Hepatocyte (in vitro differentiated cells): ENCODE measurements around the gene RAPGEFL1. TPM values are rescaled to one million over a fixed set of nuclear protein-coding genes. Genes with fewer than 3 reads are reported as not detected.
"Not testable (repeated sequence)": the region's sequence is repeated elsewhere in the genome, so short reads cannot be mapped to it uniquely, and the experiment has no call there.

Experiments
- DNase-seq: peaks from one replicate; pipeline ENCODE4 v3.0.0-alpha.2; 2016; ENCODE audit warnings: low spot score
- H2AFZ ChIP-seq: fragments of 200-600 bp; sonication (generic); 2 replicates; pipeline ENCODE4 v1.6.0; 2016; ENCODE audit warnings: antibody characterized with exemption, mild to moderate bottlenecking
- H3K27ac ChIP-seq: fragments of 200-600 bp; sonication (generic); 2 replicates; pipeline ENCODE4 v1.5.1; 2016; ENCODE audit warnings: mild to moderate bottlenecking
- H3K27me3 ChIP-seq: fragments of 200-600 bp; sonication (generic); 2 replicates; pipeline ENCODE4 v1.6.1; 2016
- H3K36me3 ChIP-seq: fragments of 200-600 bp; sonication (generic); replicated peaks from 2 replicates; pipeline ENCODE4 v1.5.1; 2016; ENCODE audit warnings: low read depth; ENCODE audit not compliant: insufficient read depth
- H3K4me1 ChIP-seq: fragments of 200-600 bp; sonication (generic); 2 replicates; pipeline ENCODE4 v1.5.1; 2016; ENCODE audit warnings: mild to moderate bottlenecking, moderate library complexity; ENCODE audit not compliant: insufficient read depth
- H3K4me2 ChIP-seq: fragments of 200-600 bp; sonication (generic); 2 replicates; pipeline ENCODE4 v1.6.0; 2016
- H3K4me3 ChIP-seq: fragments of 200-600 bp; sonication (generic); 2 replicates; pipeline ENCODE4 v1.5.1; 2016; ENCODE audit warnings: mild to moderate bottlenecking
- H3K79me2 ChIP-seq: fragments of 200-600 bp; sonication (generic); 2 replicates; pipeline ENCODE4 v1.6.0; 2017; ENCODE audit warnings: mild to moderate bottlenecking
- H3K9me2 ChIP-seq: fragments of 200-600 bp; sonication (generic); replicated peaks from 2 replicates; pipeline ENCODE4 v1.6.0; 2017; ENCODE audit warnings: mild to moderate bottlenecking; ENCODE audit not compliant: insufficient read depth
- H3K9me3 ChIP-seq: fragments of 200-600 bp; sonication (generic); 2 replicates; pipeline ENCODE4 v1.5.1; 2016; ENCODE audit warnings: low read depth, mild to moderate bottlenecking
- H4K20me1 ChIP-seq: fragments of 200-600 bp; sonication (generic); 2 replicates; pipeline ENCODE4 v1.6.0; 2016; ENCODE audit warnings: mild to moderate bottlenecking; ENCODE audit not compliant: insufficient read depth, poor library complexity, severe bottlenecking
- CTCF ChIP-seq: fragments of 200-600 bp; sonication (generic); IDR thresholded peaks from 2 replicates; pipeline ENCODE4 v1.5.1; 2016; ENCODE audit warnings: antibody characterized with exemption, mild to moderate bottlenecking; ENCODE audit not compliant: poor library complexity
- EZH2 ChIP-seq: fragments of 200-600 bp; sonication (generic); IDR thresholded peaks from 2 replicates; pipeline ENCODE4 v1.6.1; 2016; ENCODE audit warnings: antibody characterized with exemption, mild to moderate bottlenecking, borderline replicate concordance
- EZH2phosphoT487 ChIP-seq: fragments of 200-600 bp; sonication (generic); IDR thresholded peaks from one replicate; pipeline ENCODE4 v1.6.1; 2018; ENCODE audit warnings: antibody characterized with exemption, mild to moderate bottlenecking, low read depth, moderate library complexity; ENCODE audit not compliant: unreplicated experiment, severe bottlenecking
- WGBS: methylation state at CpG from one replicate; pipeline ENCODE4 v1.1.6; 2016; ENCODE audit warnings: low lambda C conversion rate; ENCODE audit errors: missing lambda C conversion rate; 5-methylcytosine and 5-hydroxymethylcytosine counted together
- polyA plus RNA-seq: library from polyadenylated mRNA; unstranded; fragments of >200 nt; fragmentation: Nextera tagmentation; extraction: Ambion mirVana; gene quantifications from 2 replicates; pipeline ENCODE4 v1.2.1, GENCODE V29; 2016
- total RNA-seq: library from RNA; depleted of rRNA; stranded (reverse); fragments of >200 nt; gene quantifications from 2 replicates; pipeline ENCODE4 v1.2.3, GENCODE V29; 2014

RAPGEFL1 gene
- total and polyA plus RNA-seq, 2 experiments from 2014 or later = 4.2 to 4.9 TPM

- Histone ChIP-seq H3K4me2 (peak overlapping the region; percentile 9), H3K79me2 (peaks cover 84% of the 10 kb centered on the region), H3K9me3 (no peaks in the 10 kb centered on the region), H3K27ac (peak overlapping the region; percentile 44), H4K20me1 (peaks cover 5% of the 10 kb centered on the region), H3K4me1 (peaks cover 21% of the 10 kb centered on the region), H2AFZ (no peak overlapping the region), H3K9me2 (no peaks in the 10 kb centered on the region), H3K4me3 (no peak overlapping the region), H3K36me3 (peaks cover 9% of the 10 kb centered on the region), H3K27me3 (no peaks in the 10 kb centered on the region)
- TF ChIP-seq CTCF = no peak
- TF ChIP-seq EZH2phosphoT487 = no peak
- no peak for TF ChIP-seq EZH2
- 74% methylated on average over 7 of the region's 7 CpGs for WGBS
- peak; percentile 33 for DNase-seq
Measured at GRCh38 chr17:40134184-40134583, 43.1 kb upstream of the RAPGEFL1 start.

GRCh38 chr17:40135817-40136216, 41.5 kb upstream of the RAPGEFL1 start:
- DNase-seq = no peak
- no peaks in the 10 kb centered on the region for H4K20me1 ChIP-seq
- no peak overlapping the region for H3K4me3 ChIP-seq
- peaks cover 72% of the 10 kb centered on the region for H3K79me2 ChIP-seq
- no peak overlapping the region for H2AFZ ChIP-seq
- TF ChIP-seq EZH2phosphoT487 (no peak), CTCF (no peak), EZH2 (no peak)
- WGBS = 95% methylated on average over 3 of the region's 3 CpGs
- H3K9me3 ChIP-seq = no peaks in the 10 kb centered on the region
- no peak overlapping the region for H3K4me2 ChIP-seq
- H3K27ac ChIP-seq = peak overlapping the region; percentile 22
- H3K9me2 ChIP-seq = no peaks in the 10 kb centered on the region
- H3K27me3 ChIP-seq = no peaks in the 10 kb centered on the region
- H3K4me1 ChIP-seq = peaks cover 25% of the 10 kb centered on the region
- no peaks in the 10 kb centered on the region for H3K36me3 ChIP-seq

- Histone ChIP-seq H2AFZ (peak overlapping the region; percentile 78), H3K4me2 (peak overlapping the region; percentile 79), H3K4me1 (peaks cover 13% of the 10 kb centered on the region), H3K79me2 (peaks cover 84% of the 10 kb centered on the region), H4K20me1 (no peaks in the 10 kb centered on the region), H3K36me3 (no peaks in the 10 kb centered on the region), H3K27me3 (no peaks in the 10 kb centered on the region), H3K9me3 (no peaks in the 10 kb centered on the region), H3K9me2 (no peaks in the 10 kb centered on the region), H3K27ac (peak overlapping the region; percentile 96), H3K4me3 (peak overlapping the region; percentile 43)
- WGBS = 22% methylated on average over 14 of the region's 14 CpGs
- no peak for DNase-seq
- TF ChIP-seq EZH2 = no peak
- TF ChIP-seq EZH2phosphoT487 = no peak
Measured at GRCh38 chr17:40139566-40140058, 37.7 kb upstream of the RAPGEFL1 start.

GRCh38 chr17:40143166-40143565, 34.1 kb upstream of the RAPGEFL1 start:
- H3K36me3 ChIP-seq, H3K4me2 ChIP-seq, H3K4me1 ChIP-seq, DNase-seq, H3K9me3 ChIP-seq, H3K27ac ChIP-seq, H2AFZ ChIP-seq, H3K9me2 ChIP-seq, H3K27me3 ChIP-seq, H3K4me3 ChIP-seq, H4K20me1 ChIP-seq: not testable (repeated sequence)
- WGBS = 97% methylated on average over 3 of the region's 3 CpGs
- peaks cover 83% of the 10 kb centered on the region for H3K79me2 ChIP-seq
